ENCODE results near the gene STK32B.
"Not testable (repeated sequence)": the region's sequence is repeated elsewhere in the genome, so short reads cannot be mapped to it uniquely, and the experiment has no call there.

STK32B gene

DNA sequence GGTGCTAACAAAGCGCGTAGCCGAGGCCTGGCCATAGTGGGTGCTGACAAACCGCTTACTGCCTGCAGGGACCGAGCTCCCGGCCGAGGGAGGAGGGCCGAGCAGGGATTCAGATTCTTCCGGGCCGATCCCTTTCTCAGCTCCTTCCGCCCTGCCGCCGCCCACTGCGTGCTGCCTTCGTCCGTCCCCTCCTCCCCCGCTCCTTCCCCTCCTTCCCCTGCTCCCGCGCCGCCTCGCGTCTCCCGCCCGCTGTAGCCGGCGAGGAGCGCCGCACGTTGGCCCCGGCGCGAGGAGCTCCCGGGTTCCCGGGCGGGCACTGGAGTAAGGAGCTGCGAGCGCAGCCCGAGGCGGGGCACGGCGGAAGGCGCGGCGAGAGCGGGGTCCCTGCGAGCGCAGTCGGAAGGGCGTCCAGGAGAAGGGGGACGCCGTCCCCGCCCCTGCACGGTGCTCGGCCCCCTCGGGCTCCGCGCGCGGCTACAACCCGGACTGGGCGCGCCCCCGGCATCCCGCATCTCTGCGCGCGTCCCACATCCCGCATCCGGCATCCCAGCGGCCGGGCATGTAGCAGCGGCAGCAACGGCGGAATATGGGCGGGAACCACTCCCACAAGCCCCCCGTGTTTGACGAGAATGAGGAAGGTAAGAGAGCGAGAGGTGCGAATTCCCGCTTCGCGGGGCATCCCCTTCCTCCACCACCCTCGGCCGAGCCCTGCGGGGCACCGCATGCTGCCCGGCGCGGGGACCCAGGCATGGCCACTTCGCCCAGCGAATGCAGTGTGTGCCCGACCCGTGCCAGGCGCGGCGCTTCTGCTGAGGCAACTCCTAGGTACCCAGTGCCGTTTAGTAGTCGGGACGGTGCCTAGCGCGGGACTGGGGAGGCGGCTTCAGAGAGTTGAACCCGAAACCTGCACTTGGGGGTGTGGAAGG, at the start of gene STK32B:
Gene STK32B, plus strand, starts transcription at position 203 of the 926 bp plus-strand sequence.
- in situ Hi-C loops (cut with HindIII; ENCODE audit: low sequenced_read_pairs): no loop called here

- in situ Hi-C loops (cut with HindIII; ENCODE audit: low sequenced_read_pairs): not testable (repeated sequence)
Measured at GRCh38 chr4:5001641-5002040, 49.6 kb upstream of the STK32B start.

DNA sequence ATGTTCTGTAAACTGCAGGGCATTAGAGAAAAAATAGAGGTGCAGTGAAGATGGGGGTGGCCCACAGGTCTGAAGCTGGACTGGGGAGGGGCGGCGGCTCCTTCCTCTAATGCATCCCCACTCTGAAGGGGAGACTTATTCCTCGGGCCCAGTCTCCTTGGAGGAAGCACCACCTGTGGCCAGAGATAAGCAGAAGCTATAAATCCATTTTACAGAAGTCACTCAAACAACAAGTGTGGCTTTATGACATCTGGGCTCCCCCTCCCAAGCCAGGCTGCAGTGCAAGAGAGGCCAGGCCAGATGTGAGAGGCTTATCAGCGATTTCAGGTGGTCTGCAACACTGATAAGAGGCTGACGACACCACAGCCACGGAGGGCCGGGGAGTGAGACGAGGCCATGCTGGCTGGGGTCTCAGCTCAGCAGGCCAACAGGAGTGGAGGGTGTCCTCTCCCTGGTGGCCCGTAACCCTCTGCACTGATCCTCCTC, 47.9 kb upstream of the STK32B start:
- in situ Hi-C loops (cut with HindIII; ENCODE audit: low sequenced_read_pairs): no loop called here

DNA sequence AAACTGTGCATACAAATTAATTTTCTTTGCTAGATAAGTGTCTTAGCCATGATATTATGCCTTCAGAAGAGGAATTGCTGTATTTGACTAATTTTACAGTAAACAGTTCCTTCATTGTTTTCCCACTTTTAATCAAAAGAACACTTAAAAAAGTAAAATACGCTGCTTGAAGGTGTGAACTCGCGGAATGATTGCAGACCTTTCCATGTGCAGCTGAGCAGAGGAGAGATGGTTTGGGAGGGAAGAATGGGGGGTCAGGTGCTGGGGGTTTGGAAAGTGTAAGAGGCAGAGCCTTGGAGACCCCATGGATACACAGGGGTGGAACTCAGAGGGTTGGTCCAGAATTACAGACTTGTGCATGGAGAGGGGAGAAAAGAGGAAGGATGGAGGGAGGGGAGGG, 47.4 kb upstream of the STK32B start:
- in situ Hi-C loops (cut with HindIII; ENCODE audit: low sequenced_read_pairs): no loop called here

DNA sequence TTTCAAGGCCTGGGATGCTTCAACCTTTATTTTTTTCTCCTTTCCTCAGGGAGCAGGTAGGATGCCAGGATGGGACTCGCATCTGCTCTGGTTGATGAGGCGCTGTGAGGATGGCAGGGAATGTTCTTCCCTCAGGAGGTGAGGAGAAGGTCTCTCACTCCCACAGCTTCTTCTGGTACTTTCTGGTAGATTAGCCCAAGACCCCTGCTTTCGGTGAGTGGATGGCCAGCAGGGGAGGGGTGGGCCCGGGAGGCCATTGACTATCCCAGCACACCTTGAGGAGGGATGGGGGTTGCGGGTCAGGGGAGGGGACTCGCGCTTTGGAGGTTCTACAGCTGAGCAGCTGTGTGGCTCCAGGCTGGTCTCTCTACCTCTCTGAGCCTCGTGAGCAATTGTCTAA, 46.8 kb upstream of the STK32B start:
- in situ Hi-C loops (cut with HindIII; ENCODE audit: low sequenced_read_pairs): no loop called here

GRCh38 chr4:5006932-5007331, 44.3 kb upstream of the STK32B start:
- in situ Hi-C loops (cut with HindIII; ENCODE audit: low sequenced_read_pairs): not testable (repeated sequence)

- in situ Hi-C loops (cut with HindIII; ENCODE audit: low sequenced_read_pairs): no loop called here
Measured at GRCh38 chr4:5009796-5010195, 41.5 kb upstream of the STK32B start.

DNA sequence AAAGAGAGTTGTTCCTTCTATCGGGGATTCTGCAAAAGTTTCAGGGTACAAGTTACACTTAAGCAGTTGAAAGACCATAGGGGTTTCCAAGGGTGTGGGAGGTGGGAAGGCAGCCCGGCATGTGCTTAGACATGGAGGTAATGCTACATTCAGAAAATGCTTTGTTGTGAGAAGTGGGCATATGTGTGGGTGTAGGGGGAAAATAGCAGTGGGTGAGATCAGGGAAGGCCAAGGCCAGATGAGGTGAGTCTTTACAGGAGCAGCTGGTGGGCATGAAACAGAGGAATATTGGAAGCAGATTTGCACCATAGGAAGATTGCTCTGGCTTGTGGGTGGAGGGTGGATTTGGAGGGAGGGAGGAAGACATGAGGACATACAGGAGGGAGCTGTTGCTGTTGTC, 40.3 kb upstream of the STK32B start:
- in situ Hi-C loops (cut with HindIII; ENCODE audit: low sequenced_read_pairs): no loop called here

GRCh38 chr4:5012244-5012898, 38.9 kb upstream of the STK32B start:
- in situ Hi-C loops (cut with HindIII; ENCODE audit: low sequenced_read_pairs): no loop called here

DNA sequence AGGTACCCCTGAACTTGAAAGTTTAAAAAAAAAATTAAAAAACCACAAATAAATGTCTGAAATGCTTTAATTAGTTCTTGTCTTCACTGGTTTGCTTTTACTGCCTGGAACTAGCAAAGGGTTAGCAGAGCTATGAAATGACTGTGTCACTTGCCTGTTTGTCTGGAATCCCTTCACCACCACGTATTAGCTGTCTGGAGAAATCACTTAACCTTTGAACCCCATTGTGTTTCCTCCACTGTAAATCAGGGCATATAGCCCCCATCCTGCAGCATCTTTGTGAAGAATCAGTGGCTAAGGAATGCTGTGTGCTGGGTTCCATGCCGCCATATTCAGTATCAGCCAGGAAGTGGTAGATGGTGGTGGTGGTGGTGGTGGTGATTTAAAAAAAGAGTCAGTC, 38.3 kb upstream of the STK32B start:
- in situ Hi-C loops (cut with HindIII; ENCODE audit: low sequenced_read_pairs): no loop called here

DNA sequence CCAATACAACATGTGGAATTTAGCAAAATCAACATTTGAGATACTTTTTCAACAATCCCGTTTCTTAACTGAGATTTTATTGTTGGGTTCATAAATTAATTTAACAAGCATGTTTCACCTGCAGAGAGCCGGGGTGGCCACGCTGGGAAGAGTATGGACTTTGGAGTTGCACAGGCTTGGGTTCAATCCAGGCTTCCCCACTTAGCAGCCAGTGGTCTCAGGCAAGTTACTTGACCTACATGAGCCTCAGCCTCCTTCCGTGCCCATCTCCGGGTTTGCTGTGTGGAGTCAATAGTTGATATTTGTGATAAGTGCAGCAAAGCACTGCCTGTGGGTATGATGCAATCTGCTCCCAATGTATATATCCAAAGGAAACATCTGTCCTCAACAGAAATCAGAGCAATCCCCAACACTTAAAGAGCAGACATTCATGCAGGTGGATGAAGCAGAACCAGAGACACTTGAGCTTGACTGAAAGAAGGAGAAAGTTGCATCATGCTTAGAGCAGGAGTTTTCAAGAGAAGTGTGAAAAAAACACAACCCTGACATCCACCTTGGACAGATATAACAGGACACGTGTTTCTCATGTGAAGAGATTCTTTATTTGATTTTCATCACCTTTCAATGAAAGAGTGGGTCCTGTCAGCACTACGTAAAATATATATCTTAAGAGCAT, 37.1 kb upstream of the STK32B start:
- in situ Hi-C loops (cut with HindIII; ENCODE audit: low sequenced_read_pairs): no loop called here

- in situ Hi-C loops (cut with HindIII; ENCODE audit: low sequenced_read_pairs): no loop called here
Measured at GRCh38 chr4:5018096-5018495, 33.2 kb upstream of the STK32B start.

GRCh38 chr4:5018603-5019002, 32.7 kb upstream of the STK32B start:
- in situ Hi-C loops (cut with HindIII; ENCODE audit: low sequenced_read_pairs): no loop called here

GRCh38 chr4:5019274-5019673, 32.0 kb upstream of the STK32B start, which contains the start of gene CYTL1:
Gene CYTL1 (minus strand): TSS chr4:5019458. CDS start chr4:5019445, 13 bp downstream.
- in situ Hi-C loops (cut with HindIII; ENCODE audit: low sequenced_read_pairs): no loop called here

DNA sequence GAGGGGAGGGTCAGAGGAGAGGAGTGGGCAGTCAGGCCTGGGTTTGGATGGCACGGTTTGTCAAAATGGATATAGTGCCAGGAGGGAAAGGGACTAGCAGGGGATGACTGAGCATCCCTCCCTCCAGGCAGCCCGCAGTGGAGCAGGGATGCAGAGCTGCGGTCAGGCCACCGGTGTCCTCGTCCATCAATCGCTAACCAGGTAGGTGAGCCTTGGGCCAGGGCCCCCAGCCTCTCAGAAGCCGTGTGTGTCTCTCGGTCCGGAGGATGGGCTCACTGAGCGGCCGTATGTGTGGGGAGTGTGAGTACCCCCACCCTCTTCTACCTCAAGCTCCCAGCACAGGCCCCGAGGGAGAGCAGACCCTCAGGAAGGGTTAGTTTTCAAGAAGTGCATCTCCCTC, 31.5 kb upstream of the STK32B start:
- in situ Hi-C loops (cut with HindIII; ENCODE audit: low sequenced_read_pairs): no loop called here

DNA sequence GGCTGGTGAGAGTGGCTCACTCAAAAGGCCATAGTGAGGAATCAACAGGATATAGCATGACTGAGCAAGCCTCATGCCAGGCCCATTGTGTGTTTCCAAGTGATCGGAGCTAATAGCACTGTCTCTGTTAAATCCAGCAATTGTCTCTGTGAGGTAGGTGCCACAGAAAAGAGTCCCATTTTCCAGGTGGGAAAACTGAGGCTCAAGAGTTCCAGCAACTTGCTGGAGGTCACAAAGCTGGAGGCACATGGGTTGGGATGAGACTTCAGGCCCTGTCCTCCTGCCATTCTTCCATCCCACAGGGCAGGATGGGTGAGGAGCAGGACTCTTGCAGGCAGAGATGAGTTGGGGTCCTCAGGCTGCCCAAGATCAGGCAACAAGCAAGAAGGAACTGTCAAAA, 30.9 kb upstream of the STK32B start:
- in situ Hi-C loops (cut with HindIII; ENCODE audit: low sequenced_read_pairs): no loop called here

DNA sequence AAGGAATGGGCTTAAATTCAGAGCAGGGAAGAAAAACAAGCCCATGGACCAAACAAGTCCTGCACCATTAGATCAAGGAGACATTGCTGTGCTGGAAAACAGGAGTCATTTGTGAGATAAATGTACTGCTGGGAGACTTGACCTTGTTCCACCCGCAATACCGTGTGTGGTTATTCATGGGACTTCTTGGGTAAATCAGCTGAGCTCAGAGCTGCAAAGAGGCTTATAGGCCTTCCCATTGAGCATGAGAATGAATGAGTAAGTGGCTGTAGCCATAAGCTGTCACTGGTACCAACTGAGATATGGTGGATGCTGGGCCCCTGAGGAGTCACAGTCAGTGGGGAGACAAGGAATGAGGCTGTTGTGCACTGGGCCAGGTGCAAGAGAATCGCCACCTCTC, 29.7 kb upstream of the STK32B start:
- in situ Hi-C loops (cut with HindIII; ENCODE audit: low sequenced_read_pairs): no loop called here

GRCh38 chr4:5024673-5025072, 26.6 kb upstream of the STK32B start:
- in situ Hi-C loops (cut with HindIII; ENCODE audit: low sequenced_read_pairs): no loop called here

GRCh38 chr4:5026371-5026770, 24.9 kb upstream of the STK32B start:
- in situ Hi-C loops (cut with HindIII; ENCODE audit: low sequenced_read_pairs): no loop called here

DNA sequence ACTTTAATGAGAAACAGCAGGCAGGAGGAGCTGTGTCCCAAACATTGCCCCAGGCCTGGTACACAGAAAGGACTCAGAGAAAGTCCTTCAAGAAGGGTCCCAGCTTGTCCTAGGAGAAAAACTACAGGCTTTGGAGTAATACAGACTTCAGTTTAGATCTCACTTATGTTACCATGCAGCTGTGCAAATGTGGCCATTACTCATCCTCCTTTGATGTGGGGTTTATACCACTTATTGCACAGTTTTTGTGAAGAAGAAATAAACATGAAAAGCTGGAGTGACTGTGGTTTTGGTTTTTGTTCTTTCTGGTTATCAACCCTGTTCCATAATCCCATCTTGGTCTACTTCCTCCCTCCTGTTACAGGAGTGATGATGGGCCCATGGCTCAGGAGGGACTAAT, 23.9 kb upstream of the STK32B start:
- in situ Hi-C loops (cut with HindIII; ENCODE audit: low sequenced_read_pairs): no loop called here

DNA sequence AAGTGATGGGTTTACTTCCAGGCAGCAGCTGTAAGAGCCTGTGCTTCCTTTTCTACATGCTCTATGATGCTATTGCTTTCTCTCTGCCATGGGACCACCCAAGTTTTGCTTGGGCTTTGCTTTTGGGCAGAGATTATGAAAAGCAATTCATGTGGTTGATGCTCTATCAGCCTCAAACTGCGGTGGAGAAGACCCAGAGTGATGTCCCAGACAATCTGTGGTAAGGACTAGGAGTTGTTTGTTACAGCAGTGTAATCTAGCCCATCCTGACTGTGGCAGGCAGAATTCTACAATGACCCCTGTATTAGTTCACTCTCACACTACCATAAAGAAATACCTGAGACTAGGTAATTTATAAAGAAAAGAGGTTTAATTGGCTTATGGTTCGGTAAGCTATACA, 22.8 kb upstream of the STK32B start:
- in situ Hi-C loops (cut with HindIII; ENCODE audit: low sequenced_read_pairs): no loop called here

Data from DLD1 (cell line).